ENCODE results near the gene PLK4.
"Not testable (repeated sequence)": the region's sequence is repeated elsewhere in the genome, so short reads cannot be mapped to it uniquely, and the experiment has no call there.

PLK4 gene

DNA sequence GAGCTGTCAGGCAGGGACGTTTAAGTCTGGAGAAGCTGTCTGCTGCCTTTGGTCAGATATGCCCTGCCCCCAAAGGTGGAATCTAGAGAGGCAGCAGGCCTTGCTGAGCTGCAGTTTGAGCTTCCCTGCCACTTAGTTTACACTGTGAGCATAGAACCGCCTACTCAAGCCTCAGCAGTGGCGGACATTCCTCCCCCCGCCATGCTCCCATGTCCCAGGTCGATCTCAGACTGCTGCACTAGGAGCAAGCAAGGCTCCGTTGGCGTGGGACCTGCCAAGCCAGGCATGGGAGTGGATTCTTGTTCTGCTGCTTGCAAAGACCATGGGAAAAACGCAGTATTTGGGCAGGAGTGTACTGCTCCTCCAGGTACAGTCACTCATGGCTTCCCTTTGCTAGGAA lies 24.3 kb downstream of the PLK4 start:
- no peak for DNase-seq (ENCODE audit: low spot score)

DNA sequence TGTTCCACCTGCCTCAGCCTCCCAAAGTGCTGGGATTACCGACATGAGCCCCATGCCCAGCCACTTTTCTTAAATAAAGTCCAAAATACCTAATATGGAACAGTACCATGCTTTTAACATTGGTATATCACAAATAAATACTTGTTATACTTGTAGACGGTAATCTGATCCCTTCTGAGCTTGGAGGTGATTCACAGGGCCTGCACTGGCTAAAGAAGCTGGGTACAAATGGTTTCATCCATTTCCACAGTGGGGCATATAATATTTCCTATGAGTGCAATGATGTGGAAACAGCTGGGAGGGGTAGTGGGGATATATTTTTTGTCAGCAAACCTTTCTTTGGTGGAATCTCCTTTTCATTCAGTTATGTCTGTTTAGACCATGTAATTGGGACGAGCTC lies 35.8 kb downstream of the PLK4 start:
- DNase-seq (ENCODE audit: low spot score) = no peak

DNA sequence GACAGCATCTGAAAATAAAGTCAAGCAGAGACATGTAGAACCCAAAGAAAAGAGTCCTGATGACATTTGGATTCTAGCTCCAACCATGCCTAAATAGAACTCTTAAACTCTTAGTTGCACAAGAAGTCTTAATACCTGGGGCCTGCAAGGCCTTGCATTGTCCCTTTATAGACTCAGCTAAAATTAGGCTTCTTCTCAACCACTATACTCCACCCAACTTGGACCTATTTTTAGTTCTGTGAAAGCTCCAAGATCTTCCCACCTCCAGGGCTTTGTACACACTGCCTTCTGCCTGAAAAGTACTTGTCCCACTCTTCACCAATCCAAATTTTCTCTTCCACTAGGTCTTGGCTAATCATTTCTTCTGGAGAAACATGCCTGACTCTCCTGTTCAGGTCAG lies 36.5 kb downstream of the PLK4 start:
- no peak for DNase-seq (ENCODE audit: low spot score)

DNA sequence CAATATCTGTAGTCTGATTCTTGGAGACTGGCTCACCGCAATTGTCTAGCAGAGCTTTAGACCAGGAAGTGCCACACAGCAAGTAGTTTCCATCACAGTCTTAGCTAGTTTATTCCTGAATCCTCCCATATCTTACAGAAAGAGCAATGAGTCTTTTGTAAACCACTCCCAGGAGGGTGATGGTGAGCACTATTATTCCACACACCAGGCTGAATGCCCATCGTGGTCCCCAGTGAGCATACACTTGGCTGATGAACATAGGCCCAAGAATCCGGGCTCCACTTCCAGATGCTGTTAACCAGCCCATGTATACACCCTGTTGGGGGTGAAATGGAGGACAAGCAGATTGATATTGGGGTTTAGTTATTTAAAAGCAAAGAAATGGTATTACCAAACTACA lies 39.8 kb downstream of the PLK4 start:
- DNase-seq (ENCODE audit: low spot score) = no peak

DNA sequence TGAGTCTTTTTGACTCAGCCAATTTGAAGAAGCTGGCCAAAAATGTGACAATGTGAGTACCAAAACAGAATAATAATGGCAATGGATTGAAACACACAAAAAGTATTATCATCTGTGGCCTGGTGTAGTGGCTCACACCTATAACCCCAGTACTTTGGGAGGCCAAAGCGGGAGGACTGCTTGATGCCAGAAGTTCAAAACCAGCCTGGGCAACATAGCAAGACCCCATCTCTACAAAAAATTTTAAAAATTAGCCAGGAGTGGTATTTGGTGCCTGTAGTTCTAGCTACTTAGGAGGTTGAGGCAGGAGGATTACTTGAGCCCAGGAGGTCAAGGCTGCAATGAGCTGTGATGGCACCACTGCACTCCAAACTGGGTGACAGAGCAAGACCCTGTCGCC lies 41.5 kb downstream of the PLK4 start:
- DNase-seq (ENCODE audit: low spot score) = no peak

DNA sequence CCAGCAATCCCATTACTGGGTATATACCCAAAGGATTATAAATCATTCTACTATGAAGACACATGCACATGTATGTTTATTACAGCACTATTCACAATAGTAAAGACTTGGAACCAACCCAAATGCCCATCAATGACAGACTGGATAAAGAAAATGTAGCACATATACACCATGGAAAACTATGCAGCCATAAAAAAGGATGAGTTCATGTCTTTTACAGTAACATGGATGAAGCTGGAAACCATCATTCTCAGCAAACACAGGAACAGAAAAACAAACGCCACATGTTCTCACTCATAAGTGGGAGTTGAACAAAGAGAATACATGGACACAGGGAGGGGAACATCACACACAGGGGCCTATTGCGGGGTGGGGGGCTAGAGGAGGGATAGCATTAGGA lies 45.0 kb downstream of the PLK4 start:
- not testable (repeated sequence) for DNase-seq (ENCODE audit: low spot score)

DNA sequence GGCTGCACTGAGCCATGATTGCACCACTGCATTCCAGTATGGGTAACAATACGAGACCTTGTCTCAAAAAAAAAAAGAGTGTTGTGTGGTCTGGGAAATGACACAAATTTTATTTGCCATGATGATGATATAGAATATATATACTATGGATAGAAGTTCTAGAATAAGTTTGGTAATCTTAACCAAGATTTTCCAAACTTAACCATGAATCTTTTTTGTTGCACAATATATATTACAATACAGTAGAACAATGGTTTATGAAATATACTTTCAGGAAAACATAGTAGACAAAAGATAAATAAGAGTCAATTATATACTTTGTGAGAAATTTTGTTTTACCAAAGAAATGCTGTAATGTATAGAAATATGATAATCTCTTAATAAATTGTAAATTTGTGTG lies 49.5 kb downstream of the PLK4 start:
- DNase-seq (ENCODE audit: low spot score) = no peak

DNA sequence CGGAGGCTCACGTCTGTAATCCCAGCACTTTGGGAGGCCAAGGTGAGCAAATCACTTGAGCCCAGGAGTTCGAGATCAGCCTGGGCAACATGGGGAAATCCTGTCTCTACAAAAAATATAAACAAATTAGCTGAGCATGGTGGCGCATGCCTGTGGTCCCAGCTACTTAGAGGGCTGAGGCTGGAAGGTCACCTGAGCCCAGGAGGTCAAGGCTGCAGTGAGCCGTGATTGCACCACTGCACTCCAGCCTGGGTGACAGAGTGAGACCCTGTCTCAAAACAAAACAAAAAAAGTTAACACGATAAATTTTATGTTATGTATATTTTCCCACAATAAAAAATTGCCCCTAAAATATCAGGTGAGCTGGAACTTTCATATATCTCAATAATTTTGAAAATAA lies 51.1 kb downstream of the PLK4 start:
- not testable (repeated sequence) for DNase-seq (ENCODE audit: low spot score)

DNA sequence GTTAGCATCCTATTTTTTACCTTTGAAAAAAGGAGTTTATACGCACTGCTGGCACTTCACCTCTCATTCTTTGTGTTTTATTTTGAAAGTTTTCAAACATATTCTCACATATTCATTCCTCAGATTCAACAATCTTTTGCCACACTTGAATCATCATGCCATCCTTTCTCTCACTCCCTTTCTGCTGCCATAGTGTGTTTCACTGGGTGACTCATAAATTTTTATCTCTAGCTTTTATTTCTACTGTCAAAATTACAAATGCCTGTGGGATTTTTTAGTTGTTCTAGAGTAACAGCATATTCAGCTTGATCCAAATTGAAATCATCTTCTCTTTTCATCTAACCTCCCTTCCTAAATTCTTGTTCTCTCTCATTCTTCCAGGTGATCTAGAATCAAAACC lies 56.3 kb downstream of the PLK4 start:
- no peak for DNase-seq (ENCODE audit: low spot score)

Measured in HuH-7.5 (cell line).